ENCODE results near the gene ARF6.

DNA sequence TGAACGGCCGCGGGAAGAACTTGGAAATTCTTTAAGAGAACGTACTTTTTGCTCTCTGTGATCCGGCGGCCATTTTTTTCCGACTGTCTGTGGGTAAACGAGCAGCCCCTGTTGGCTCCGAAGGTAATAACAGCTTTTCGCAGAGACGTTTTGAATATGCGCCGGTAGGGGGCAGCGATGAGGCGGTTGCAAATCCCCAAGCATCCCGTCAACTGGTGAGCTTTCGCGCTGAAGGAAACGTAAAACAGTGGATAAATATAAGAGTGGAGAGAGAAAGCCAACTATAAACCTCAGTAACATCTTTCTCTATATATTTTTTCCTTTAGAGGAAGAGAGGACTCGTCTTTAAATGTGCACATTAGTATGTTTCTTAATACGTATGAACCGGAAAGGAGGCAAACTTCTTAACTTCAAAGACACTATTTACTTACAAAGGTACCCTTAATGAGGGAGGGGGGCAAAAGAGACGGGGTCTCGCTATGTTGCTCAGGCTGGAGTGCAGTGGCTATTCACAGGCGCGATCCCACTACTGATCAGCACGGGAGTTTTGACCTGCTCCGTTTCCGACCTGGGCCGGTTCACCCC lies 30.7 kb upstream of the ARF6 start:
- TF ChIP-seq, protein P1, sequence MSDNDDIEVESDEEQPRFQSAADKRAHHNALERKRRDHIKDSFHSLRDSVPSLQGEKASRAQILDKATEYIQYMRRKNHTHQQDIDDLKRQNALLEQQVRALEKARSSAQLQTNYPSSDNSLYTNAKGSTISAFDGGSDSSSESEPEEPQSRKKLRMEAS (IDR thresholded peaks at IDR 0.05; ENCODE audit: low read depth, low read length), result no peak
- TF ChIP-seq, protein P2, sequence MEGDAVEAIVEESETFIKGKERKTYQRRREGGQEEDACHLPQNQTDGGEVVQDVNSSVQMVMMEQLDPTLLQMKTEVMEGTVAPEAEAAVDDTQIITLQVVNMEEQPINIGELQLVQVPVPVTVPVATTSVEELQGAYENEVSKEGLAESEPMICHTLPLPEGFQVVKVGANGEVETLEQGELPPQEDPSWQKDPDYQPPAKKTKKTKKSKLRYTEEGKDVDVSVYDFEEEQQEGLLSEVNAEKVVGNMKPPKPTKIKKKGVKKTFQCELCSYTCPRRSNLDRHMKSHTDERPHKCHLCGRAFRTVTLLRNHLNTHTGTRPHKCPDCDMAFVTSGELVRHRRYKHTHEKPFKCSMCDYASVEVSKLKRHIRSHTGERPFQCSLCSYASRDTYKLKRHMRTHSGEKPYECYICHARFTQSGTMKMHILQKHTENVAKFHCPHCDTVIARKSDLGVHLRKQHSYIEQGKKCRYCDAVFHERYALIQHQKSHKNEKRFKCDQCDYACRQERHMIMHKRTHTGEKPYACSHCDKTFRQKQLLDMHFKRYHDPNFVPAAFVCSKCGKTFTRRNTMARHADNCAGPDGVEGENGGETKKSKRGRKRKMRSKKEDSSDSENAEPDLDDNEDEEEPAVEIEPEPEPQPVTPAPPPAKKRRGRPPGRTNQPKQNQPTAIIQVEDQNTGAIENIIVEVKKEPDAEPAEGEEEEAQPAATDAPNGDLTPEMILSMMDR (IDR thresholded peaks at IDR 0.05; ENCODE audit: low read depth, low read length), result peak; percentile 100
- TF ChIP-seq POLR2A (IDR thresholded peaks at IDR 0.05; ENCODE audit: extremely low read depth, insufficient read length), result no peak

Data from NB4 (cell line).